Activated CD4-positive, alpha-beta T cell treated with anti-CD3 and anti-CD28 coated beads for 1 hour (primary cell): ENCODE data around the gene MTRF1L.
"Not testable (repeated sequence)": the region's sequence is repeated elsewhere in the genome, so short reads cannot be mapped to it uniquely, and the experiment has no call there.

Source experiments
- DNase-seq: peaks from one replicate; pipeline ENCODE4 v3.0.0-alpha.2; 2020

Gene MTRF1L

GRCh38 chr6:153001767-153002612 is 519 bp downstream of the MTRF1L start:
- peak; percentile 8 for DNase-seq

- DNase-seq: not testable (repeated sequence)
These were observed 1.7 kb downstream of the MTRF1L start for GRCh38 chr6:153000790-153001189.

- DNase-seq: no peak
These were observed 2.3 kb downstream of the MTRF1L start for GRCh38 chr6:153000243-153000642.

- DNase-seq: not testable (repeated sequence)
These were observed 3.0 kb downstream of the MTRF1L start for GRCh38 chr6:152999538-152999937.

- DNase-seq: no peak
These were observed 8.7 kb downstream of the MTRF1L start for GRCh38 chr6:152993847-152994246.

- no peak for DNase-seq
These were observed 9.1 kb downstream of the MTRF1L start for GRCh38 chr6:152993431-152993830.

GRCh38 chr6:152986978-152987377 is 15.5 kb downstream of the MTRF1L start:
- DNase-seq: no peak

- DNase-seq: not testable (repeated sequence)
These were observed 17.2 kb downstream of the MTRF1L start for GRCh38 chr6:152985300-152985699.

- DNase-seq: no peak
These were observed 18.0 kb downstream of the MTRF1L start for GRCh38 chr6:152984513-152984872.

- peak; percentile 86 for DNase-seq
These were observed 18.6 kb downstream of the MTRF1L start for GRCh38 chr6:152983637-152984512.

GRCh38 chr6:152982904-152983636 is 19.4 kb downstream of the MTRF1L start, which contains the start of gene FBXO5:
TSS of gene FBXO5 (minus strand) at chr6:152983041. CDS start at chr6:152982959, 82 bp downstream.
- peak; percentile 96 for DNase-seq

GRCh38 chr6:152981989-152982903 is 20.3 kb downstream of the MTRF1L start:
- no peak for DNase-seq

GRCh38 chr6:152981219-152981618 is 21.3 kb downstream of the MTRF1L start:
- DNase-seq: no peak

- DNase-seq: no peak
These were observed 21.9 kb downstream of the MTRF1L start for GRCh38 chr6:152980656-152981055.

- no peak for DNase-seq
These were observed 23.4 kb downstream of the MTRF1L start for GRCh38 chr6:152979116-152979515.

GRCh38 chr6:152978058-152978457 is 24.5 kb downstream of the MTRF1L start:
- no peak for DNase-seq

GRCh38 chr6:152977556-152977955 is 25.0 kb downstream of the MTRF1L start:
- no peak for DNase-seq

GRCh38 chr6:152976749-152977148 is 25.8 kb downstream of the MTRF1L start:
- DNase-seq: no peak

- DNase-seq: no peak
These were observed 27.1 kb downstream of the MTRF1L start for GRCh38 chr6:152975204-152975915.

- no peak for DNase-seq
These were observed 28.6 kb downstream of the MTRF1L start for GRCh38 chr6:152973916-152974315.
